WTC11 (cell line): ENCODE results near the gene MGRN1. TPM values are rescaled to one million over a fixed set of nuclear protein-coding genes. Genes with fewer than 3 reads are reported as not detected.

Source experiments
- ATAC-seq: fragments of 200-7000 bp; cut with Tn5 transposase; 2 replicates; pipeline ENCODE4 v1.10.0; 2021; ENCODE audit warnings: mild to moderate bottlenecking, moderate library complexity
- CTCF ChIA-PET: fragments of 300-600 bp; sonication (Branson Sonifier 250); formaldehyde crosslinking; loops from one replicate; lab custom pipeline; 2021; ENCODE audit warnings: antibody characterized with exemption; lab: Charles Lee
- POLR2A ChIA-PET: fragments of 350-600 bp; sonication (Branson Sonifier 250); formaldehyde crosslinking; loops from one replicate; lab custom pipeline; 2021; ENCODE audit warnings: antibody characterized with exemption; lab: Charles Lee
- DNase-seq: peaks from one replicate; pipeline ENCODE4 v3.0.0; 2021; ENCODE audit warnings: low spot score
- H3K27ac Mint-ChIP-seq: 2 replicates; pipeline ENCODE4 v1.8.0; 2021; ENCODE audit warnings: mixed read lengths
- H3K27me3 Mint-ChIP-seq: 2 replicates; pipeline ENCODE4 v1.8.0; 2021; ENCODE audit warnings: low read depth, mild to moderate bottlenecking, moderate library complexity, mixed read lengths
- H3K36me3 Mint-ChIP-seq: 2 replicates; pipeline ENCODE4 v1.8.0; 2021; ENCODE audit warnings: mixed read lengths
- H3K4me1 Mint-ChIP-seq: 2 replicates; pipeline ENCODE4 v1.8.0; 2022; ENCODE audit warnings: mixed read lengths
- H3K4me3 Mint-ChIP-seq: 2 replicates; pipeline ENCODE4 v1.8.0; 2021; ENCODE audit warnings: mild to moderate bottlenecking, moderate library complexity, mixed read lengths
- H3K9me3 Mint-ChIP-seq: 2 replicates; pipeline ENCODE4 v1.8.0; 2021; ENCODE audit warnings: mixed read lengths
- E2F4 ChIP-seq: sonication (generic); formaldehyde crosslinking; IDR thresholded peaks from 2 replicates; pipeline ENCODE4 v1.8.1; 2022; ENCODE audit warnings: low read depth, mild to moderate bottlenecking, moderate library complexity, missing genetic modification reagents, borderline replicate concordance
- ETV6 ChIP-seq: sonication (generic); formaldehyde crosslinking; IDR thresholded peaks from 2 replicates; pipeline ENCODE4 v1.8.1; 2022; ENCODE audit warnings: mild to moderate bottlenecking, missing genetic modification reagents
- FOXP1 ChIP-seq: sonication (generic); formaldehyde crosslinking; IDR thresholded peaks from 2 replicates; pipeline ENCODE4 v1.8.0; 2022; ENCODE audit warnings: missing genetic modification reagents, mild to moderate bottlenecking, moderate library complexity, borderline replicate concordance
- FOXP4 ChIP-seq: sonication (generic); formaldehyde crosslinking; IDR thresholded peaks from 2 replicates; pipeline ENCODE4 v1.8.0; 2022; ENCODE audit warnings: mild to moderate bottlenecking, missing genetic modification reagents
- GABPB1 ChIP-seq: sonication (generic); formaldehyde crosslinking; IDR thresholded peaks from 2 replicates; pipeline ENCODE4 v1.8.1; 2023; ENCODE audit warnings: mild to moderate bottlenecking, missing genetic modification reagents
- GRHL2 ChIP-seq: fragments of 250-450 bp; sonication (Bioruptor Pico); IDR thresholded peaks from 2 replicates; pipeline ENCODE4 v1.8.0; 2022; ENCODE audit warnings: mild to moderate bottlenecking, moderate library complexity; ENCODE audit not compliant: insufficient replicate concordance, severe bottlenecking
- MLX ChIP-seq: sonication (generic); formaldehyde crosslinking; IDR thresholded peaks from 2 replicates; pipeline ENCODE4 v1.8.1; 2023; ENCODE audit warnings: mild to moderate bottlenecking, missing genetic modification reagents, moderate library complexity
- MYBL2 ChIP-seq: sonication (generic); formaldehyde crosslinking; IDR thresholded peaks from 2 replicates; pipeline ENCODE4 v1.8.1; 2023; ENCODE audit warnings: mild to moderate bottlenecking, moderate library complexity, missing genetic modification reagents
- NR2C2 ChIP-seq: sonication (generic); formaldehyde crosslinking; IDR thresholded peaks from 2 replicates; pipeline ENCODE4 v1.8.0; 2022; ENCODE audit warnings: mild to moderate bottlenecking, missing genetic modification reagents
- OVOL2 ChIP-seq: fragments of 250-450 bp; sonication (Bioruptor Pico); IDR thresholded peaks from 2 replicates; pipeline ENCODE4 v1.9.0; 2021; ENCODE audit warnings: mild to moderate bottlenecking, borderline replicate concordance
- RORB ChIP-seq: fragments of 250-450 bp; sonication (Bioruptor Pico); IDR thresholded peaks from 2 replicates; pipeline ENCODE4 v1.9.0; 2021; ENCODE audit warnings: mild to moderate bottlenecking
- TCF7 ChIP-seq: sonication (generic); formaldehyde crosslinking; IDR thresholded peaks from 2 replicates; pipeline ENCODE4 v1.8.0; 2022; ENCODE audit warnings: mild to moderate bottlenecking, low read depth, missing genetic modification reagents, moderate library complexity
- ZBTB43 ChIP-seq: sonication (generic); formaldehyde crosslinking; IDR thresholded peaks from 2 replicates; pipeline ENCODE4 v1.8.1; 2023; ENCODE audit warnings: mild to moderate bottlenecking, missing genetic modification reagents
- ZMAT4 ChIP-seq: fragments of 250-450 bp; sonication (Bioruptor Pico); IDR thresholded peaks from 2 replicates; pipeline ENCODE4 v1.9.0; 2021; ENCODE audit warnings: mild to moderate bottlenecking
- ZNF121 ChIP-seq: sonication (generic); formaldehyde crosslinking; IDR thresholded peaks from 2 replicates; pipeline ENCODE4 v1.8.0; 2023; ENCODE audit warnings: missing genetic modification reagents
- ZNF138 ChIP-seq: sonication (generic); formaldehyde crosslinking; conservative IDR thresholded peaks from 2 replicates; pipeline ENCODE4 v1.8.1; 2022; ENCODE audit warnings: mild to moderate bottlenecking, moderate library complexity, missing genetic modification reagents
- ZNF232 ChIP-seq: sonication (generic); formaldehyde crosslinking; IDR thresholded peaks from 2 replicates; pipeline ENCODE4 v1.8.0; 2022; ENCODE audit warnings: mild to moderate bottlenecking, missing genetic modification reagents
- ZNF263 ChIP-seq: sonication (generic); formaldehyde crosslinking; IDR thresholded peaks from 2 replicates; pipeline ENCODE4 v1.8.1; 2022; ENCODE audit warnings: low read depth, mild to moderate bottlenecking, moderate library complexity, missing genetic modification reagents
- ZNF416 ChIP-seq: fragments of 250-450 bp; sonication (Bioruptor Pico); IDR thresholded peaks from 2 replicates; pipeline ENCODE4 v1.9.0; 2021; ENCODE audit warnings: mild to moderate bottlenecking, inconsistent platforms
- ZNF423 ChIP-seq: fragments of 250-450 bp; sonication (Bioruptor Pico); IDR thresholded peaks from 2 replicates; pipeline ENCODE4 v2.1.2; 2022; ENCODE audit warnings: mild to moderate bottlenecking, moderate library complexity
- ZNF532 ChIP-seq: fragments of 250-450 bp; sonication (Bioruptor Pico); IDR thresholded peaks from 2 replicates; pipeline ENCODE4 v1.9.0; 2021; ENCODE audit warnings: mild to moderate bottlenecking, borderline replicate concordance
- total RNA-seq: library from RNA; stranded (reverse); gene quantifications from 3 replicates; pipeline ENCODE4 v1.2.3, GENCODE V29; 2021

The MGRN1 gene
- total RNA-seq, 1 experiment from 2014 or later, result 88.8 TPM

- no peak for TF ChIP-seq E2F4 (CRISPR knock-in tag)
- TF ChIP-seq ZNF121 (CRISPR knock-in tag), result no peak
- TF ChIP-seq ZNF423 (CRISPR knock-in tag), result no peak
- no peak for TF ChIP-seq RORB (CRISPR knock-in tag)
- TF ChIP-seq ZNF416 (CRISPR knock-in tag), result no peak
- no peak for TF ChIP-seq ZNF138 (CRISPR knock-in tag)
- no peak for TF ChIP-seq OVOL2 (CRISPR knock-in tag)
- no peak for TF ChIP-seq ZBTB43
- TF ChIP-seq ZNF263 (CRISPR knock-in tag), result no peak
- no peak for TF ChIP-seq NR2C2 (CRISPR knock-in tag)
- no peak for TF ChIP-seq ZMAT4 (CRISPR knock-in tag)
- TF ChIP-seq GABPB1 (CRISPR knock-in tag), result no peak
Observed at GRCh38 chr16:4654011-4654963, 29.7 kb downstream of the MGRN1 start (continued).

GRCh38 chr16:4654964-4655590, 30.5 kb downstream of the MGRN1 start:
- CTCF ChIA-PET, result interaction anchor here (0.6 to 1.5 kb wide), 2 partner anchors 28 to 70 kb away, joined by 3 to 5 read pairs; no protein-coding TSS in a partner anchor
- Mint-ChIP-seq H3K36me3 (peaks cover 25% of the 10 kb centered on the region), H3K27me3 (no peaks in the 10 kb centered on the region), H3K9me3 (no peaks in the 10 kb centered on the region), H3K4me3 (no peak overlapping the region), H3K4me1 (no peaks in the 10 kb centered on the region), H3K27ac (no peak overlapping the region)
- DNase-seq (no peak), ATAC-seq (no peak)
- POLR2A ChIA-PET, result no interaction called here
- no peak for TF ChIP-seq FOXP1 (CRISPR knock-in tag)
- no peak for TF ChIP-seq ZNF232 (CRISPR knock-in tag)
- TF ChIP-seq ZNF532, result no peak
- no peak for TF ChIP-seq ZNF416 (CRISPR knock-in tag)
- no peak for TF ChIP-seq MYBL2 (CRISPR knock-in tag)
- no peak for TF ChIP-seq TCF7 (CRISPR knock-in tag)
- TF ChIP-seq ZBTB43, result no peak
- TF ChIP-seq GRHL2, result no peak
- no peak for TF ChIP-seq FOXP4 (CRISPR knock-in tag)
- no peak for TF ChIP-seq MLX
- no peak for TF ChIP-seq ETV6 (CRISPR knock-in tag)
